ENCODE data around the gene POLN. TPM values are rescaled to one million over a fixed set of nuclear protein-coding genes. Genes with fewer than 3 reads are reported as not detected.

The POLN gene
- polyA plus RNA-seq, result 0.45 to 1.4 TPM (median 1.3 TPM) in 3 replicates
- polyA plus RNA-seq (2011; ENCODE audit: low read depth), result 1.2 TPM
- polyA plus RNA-seq (2011; cell fraction: cytosol; rRNA removed), result 0.75 and 0.78 TPM in 2 replicates
- 3.4 and 5.8 TPM in 2 replicates for polyA plus RNA-seq (2011; cell fraction: nucleus; rRNA removed)
- polyA plus RNA-seq (2012; ENCODE audit: low replicate concordance), result 0.29 and 1.4 TPM in 2 replicates
- polyA minus RNA-seq, result 0.52 to 3.6 TPM (median 3.2 TPM) in 3 replicates
- not detected for polyA minus RNA-seq (2011; cell fraction: cytosol; rRNA and poly(A)+ RNA removed)
- 3.3 and 4.3 TPM in 2 replicates for polyA minus RNA-seq (2011; cell fraction: nucleus; rRNA and poly(A)+ RNA removed)

DNA sequence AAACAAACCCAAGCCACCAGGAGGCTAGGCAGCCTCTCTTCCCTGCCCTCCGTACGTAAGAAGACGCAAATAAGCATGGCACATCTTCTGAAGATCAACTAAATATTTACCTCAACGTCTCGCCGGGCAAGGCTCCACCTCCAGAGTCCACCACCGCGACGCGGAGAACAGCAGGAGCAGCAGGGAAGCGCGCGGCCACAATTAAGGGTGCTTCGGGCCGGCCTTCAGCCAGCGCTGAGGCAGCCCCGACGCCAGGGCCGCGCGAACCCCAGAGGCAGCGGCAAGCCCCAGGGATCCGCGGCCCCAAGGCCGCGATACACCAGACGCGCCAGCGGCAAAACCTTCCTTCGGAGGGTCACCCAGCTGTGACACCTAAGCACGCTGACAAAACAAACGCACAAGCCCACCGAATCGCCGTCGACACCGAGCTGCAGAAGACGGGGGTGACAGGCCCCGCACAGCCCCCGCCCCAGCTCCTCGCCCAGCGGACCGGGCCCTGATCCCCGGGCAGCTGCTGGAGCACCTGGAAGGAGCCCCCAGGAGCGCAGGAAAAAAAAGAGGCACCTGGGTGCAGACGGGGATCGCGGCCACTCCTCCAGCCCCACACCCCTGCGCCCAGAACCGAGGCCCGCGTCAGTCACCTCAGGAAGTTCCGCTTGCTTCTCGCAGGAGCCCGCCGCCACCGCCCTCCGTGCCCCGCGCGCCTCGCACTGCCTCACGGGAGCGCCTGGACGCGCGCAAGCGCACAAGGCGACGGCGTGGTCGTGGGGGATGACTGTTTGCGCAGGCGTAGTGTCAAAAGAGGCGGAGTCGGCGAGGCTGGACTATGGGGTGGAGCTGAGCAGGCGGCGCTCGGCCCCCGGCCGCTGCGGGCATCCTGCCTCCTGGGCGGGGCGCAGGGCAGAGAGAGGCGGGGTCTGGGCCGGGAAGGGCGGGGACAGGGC is at the start of gene POLN, which contains the start of gene HAUS3:
POLN (minus strand) TSS at position 712 of the 944 bp plus-strand sequence. CDS start 12,890 bp downstream, outside the sequence.
HAUS3 (minus strand) TSS at position 712 of the 944 bp plus-strand sequence. CDS start 1,175 bp downstream, outside the sequence.
- peak; percentile 57 for FAIRE-seq
- dilution Hi-C loops (cut with MboI; ENCODE audit: extremely low pct_ligation_motif_present, low sequenced_read_pairs), result no loop called here
- peak within 1 kb of the TSS; percentile 70 for H3K9ac ChIP-seq (ENCODE audit: control insufficient read depth, extremely low read depth, insufficient read depth, low read length)

DNA sequence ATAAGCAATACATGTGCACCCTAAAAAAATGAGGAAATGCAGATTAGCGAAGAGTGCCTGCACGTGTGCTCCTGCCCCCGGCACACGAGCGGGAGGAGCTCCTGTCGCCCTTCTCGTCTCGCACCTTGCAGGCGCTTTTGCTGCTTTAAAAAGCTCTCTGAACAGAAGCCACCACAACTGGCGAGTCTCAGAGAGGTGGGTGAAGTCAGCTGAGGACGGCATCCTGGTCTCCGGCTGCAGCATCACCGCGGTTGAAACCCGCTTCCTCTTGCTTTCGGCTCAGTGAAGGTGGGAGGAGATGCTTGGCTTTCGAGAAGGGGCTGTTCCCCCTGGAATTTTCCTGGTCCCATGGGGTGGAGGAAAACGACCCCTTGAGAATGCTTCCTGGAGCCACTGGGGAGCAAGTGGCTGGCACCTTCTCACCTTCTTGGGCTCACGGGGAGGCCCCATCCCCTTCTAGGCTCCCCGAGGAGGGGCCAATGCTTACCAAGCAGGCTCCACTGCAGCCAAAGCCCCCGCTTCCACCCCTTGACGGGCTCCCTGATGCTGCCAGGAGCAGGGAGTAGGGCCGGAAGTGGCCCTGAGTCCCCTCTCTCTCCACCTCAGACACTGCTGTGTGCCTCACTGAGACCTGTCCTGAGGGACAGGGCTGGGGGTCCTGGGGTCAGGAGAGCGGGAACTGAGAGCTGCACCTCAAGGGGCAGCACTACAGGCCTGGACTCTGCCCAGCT is 49.2 kb upstream of the POLN start:
- Histone ChIP-seq H3K27me3 (ENCODE audit: control insufficient read depth, extremely low read depth, insufficient read depth, low read length) (peaks cover 9% of the 10 kb centered on the region), H3K9me3 (ENCODE audit: control insufficient read depth, low read depth, low read length) (no peaks in the 10 kb centered on the region), H3K79me2 (ENCODE audit: control insufficient read depth, insufficient read depth, low read length) (no peaks in the 10 kb centered on the region), H3K36me3 (ENCODE audit: control insufficient read depth in 2 of 2, extremely low read depth in 1 of 2, insufficient read depth in 2 of 2, low read length in 2 of 2) (no peaks in the 10 kb centered on the region), H2AFZ (ENCODE audit: control insufficient read depth, low read length) (no peak overlapping the region), H4K20me1 (ENCODE audit: control insufficient read depth, extremely low read depth, insufficient read depth, low read length) (no peaks in the 10 kb centered on the region), H3K27ac (ENCODE audit: control insufficient read depth, insufficient read depth, low read length) (no peak overlapping the region), H3K4me1 (ENCODE audit: control insufficient read depth, extremely low read depth, insufficient read depth, low read length) (no peaks in the 10 kb centered on the region), H3K4me2 (ENCODE audit: control insufficient read depth, extremely low read depth, insufficient read depth, low read depth, low read length) (no peak overlapping the region), H3K9me1 (ENCODE audit: control insufficient read depth, extremely low read depth, insufficient read depth, low read length) (no peaks in the 10 kb centered on the region), H3K9ac (ENCODE audit: control insufficient read depth, extremely low read depth, insufficient read depth, low read length) (no peak overlapping the region), H3K4me3 (ENCODE audit: control insufficient read depth in 2 of 3, extremely low read depth in 1 of 3, insufficient read depth in 2 of 3, low read depth in 1 of 3, low read length in 3 of 3) (no peak overlapping the region)
- DNase-seq (ENCODE audit: low read depth, low spot score) (no peak), FAIRE-seq (no peak)
- dilution Hi-C loops (cut with MboI; ENCODE audit: extremely low pct_ligation_motif_present, low sequenced_read_pairs), result no loop called here
- no peak for TF ChIP-seq EZH2 (IDR thresholded peaks at IDR 0.05; ENCODE audit: low read length)
- TF ChIP-seq, protein P1, sequence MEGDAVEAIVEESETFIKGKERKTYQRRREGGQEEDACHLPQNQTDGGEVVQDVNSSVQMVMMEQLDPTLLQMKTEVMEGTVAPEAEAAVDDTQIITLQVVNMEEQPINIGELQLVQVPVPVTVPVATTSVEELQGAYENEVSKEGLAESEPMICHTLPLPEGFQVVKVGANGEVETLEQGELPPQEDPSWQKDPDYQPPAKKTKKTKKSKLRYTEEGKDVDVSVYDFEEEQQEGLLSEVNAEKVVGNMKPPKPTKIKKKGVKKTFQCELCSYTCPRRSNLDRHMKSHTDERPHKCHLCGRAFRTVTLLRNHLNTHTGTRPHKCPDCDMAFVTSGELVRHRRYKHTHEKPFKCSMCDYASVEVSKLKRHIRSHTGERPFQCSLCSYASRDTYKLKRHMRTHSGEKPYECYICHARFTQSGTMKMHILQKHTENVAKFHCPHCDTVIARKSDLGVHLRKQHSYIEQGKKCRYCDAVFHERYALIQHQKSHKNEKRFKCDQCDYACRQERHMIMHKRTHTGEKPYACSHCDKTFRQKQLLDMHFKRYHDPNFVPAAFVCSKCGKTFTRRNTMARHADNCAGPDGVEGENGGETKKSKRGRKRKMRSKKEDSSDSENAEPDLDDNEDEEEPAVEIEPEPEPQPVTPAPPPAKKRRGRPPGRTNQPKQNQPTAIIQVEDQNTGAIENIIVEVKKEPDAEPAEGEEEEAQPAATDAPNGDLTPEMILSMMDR (optimal IDR thresholded peaks at IDR 0.05 in 1 of 3, IDR thresholded peaks at IDR 0.05 in 1 of 3, conservative IDR thresholded peaks at IDR 0.05 in 1 of 3; ENCODE audit: extremely low read depth in 1 of 3, insufficient read depth in 2 of 3, low read length in 3 of 3), result no peak

More for the DNA sequence above, at the start of gene POLN, which contains the start of gene HAUS3:
- H3K9me3 ChIP-seq (ENCODE audit: control insufficient read depth, low read depth, low read length), result no peaks in the 10 kb centered on the region
- TF ChIP-seq, protein P1 (optimal IDR thresholded peaks at IDR 0.05 in 1 of 3, IDR thresholded peaks at IDR 0.05 in 1 of 3, conservative IDR thresholded peaks at IDR 0.05 in 1 of 3; ENCODE audit: extremely low read depth in 1 of 3, insufficient read depth in 2 of 3, low read length in 3 of 3), result peak in 1 of 3 experiments; percentile 11
- no peak for TF ChIP-seq EZH2 (IDR thresholded peaks at IDR 0.05; ENCODE audit: low read length)
- H3K4me2 ChIP-seq (ENCODE audit: control insufficient read depth, extremely low read depth, insufficient read depth, low read depth, low read length), result peak within 1 kb of the TSS; percentile 94
- no peaks in the 10 kb centered on the region for H3K9me1 ChIP-seq (ENCODE audit: control insufficient read depth, extremely low read depth, insufficient read depth, low read length)
- peak within 1 kb of the TSS; percentile 67 to 84 (median 81) for H3K4me3 ChIP-seq (ENCODE audit: control insufficient read depth in 2 of 3, extremely low read depth in 1 of 3, insufficient read depth in 2 of 3, low read depth in 1 of 3, low read length in 3 of 3)
- H3K27me3 ChIP-seq (ENCODE audit: control insufficient read depth, extremely low read depth, insufficient read depth, low read length), result no peaks in the 10 kb centered on the region
- no peaks in the 10 kb centered on the region for H4K20me1 ChIP-seq (ENCODE audit: control insufficient read depth, extremely low read depth, insufficient read depth, low read length)
- H3K79me2 ChIP-seq (ENCODE audit: control insufficient read depth, insufficient read depth, low read length), result peaks cover 36% of the 10 kb centered on the region
- H2AFZ ChIP-seq (ENCODE audit: control insufficient read depth, low read length), result peak within 1 kb of the TSS; percentile 82
- peaks cover 20% of the 10 kb centered on the region for H3K4me1 ChIP-seq (ENCODE audit: control insufficient read depth, extremely low read depth, insufficient read depth, low read length)
- peak; percentile 86 for DNase-seq (ENCODE audit: low read depth, low spot score)
- H3K36me3 ChIP-seq (ENCODE audit: control insufficient read depth in 2 of 2, extremely low read depth in 1 of 2, insufficient read depth in 2 of 2, low read length in 2 of 2), result no peaks in the 10 kb centered on the region
- H3K27ac ChIP-seq (ENCODE audit: control insufficient read depth, insufficient read depth, low read length), result peak within 1 kb of the TSS; percentile 24

Measured in keratinocyte (primary cell).